HG02840 (cell line): ENCODE results near the gene RPL32.
"Not testable (repeated sequence)": the region's sequence is repeated elsewhere in the genome, so short reads cannot be mapped to it uniquely, and the experiment has no call there.

Source experiments
- ATAC-seq: cut with Tn5 transposase; IDR thresholded peaks from one replicate; pipeline ENCODE4 v1.9.1; 2021; ENCODE audit warnings: mild to moderate bottlenecking, moderate library complexity, moderate number of reproducible peaks; ENCODE audit not compliant: unreplicated experiment, low FRiP score

Gene RPL32

GRCh38 chr3:12868039-12869034 is 27.0 kb upstream of the RPL32 start:
- ATAC-seq, result no peak

DNA sequence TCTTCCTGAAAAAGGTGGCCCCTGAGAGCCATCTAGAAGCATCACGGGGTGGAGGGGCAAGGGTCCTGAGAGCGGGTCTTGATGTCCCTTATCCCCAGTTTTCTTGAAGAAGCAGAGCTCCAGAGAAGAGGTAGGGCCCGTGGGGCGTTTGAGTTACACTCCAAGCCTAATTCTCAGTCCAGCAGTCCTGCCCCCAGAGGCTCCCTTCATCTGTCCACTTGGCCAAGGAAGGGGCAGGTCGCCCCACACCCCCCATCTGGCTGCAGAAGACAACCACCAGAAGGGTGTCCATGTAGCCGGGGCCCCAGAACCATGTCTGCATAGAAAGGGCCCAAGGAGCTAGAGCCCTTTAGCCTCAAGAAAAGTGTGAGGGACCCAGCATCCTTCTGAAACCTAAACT is 25.5 kb upstream of the RPL32 start:
- no peak for ATAC-seq

GRCh38 chr3:12865271-12865670 is 23.9 kb upstream of the RPL32 start:
- no peak for ATAC-seq

GRCh38 chr3:12862387-12862786 is 21.0 kb upstream of the RPL32 start:
- ATAC-seq, result no peak

GRCh38 chr3:12861611-12862010 is 20.2 kb upstream of the RPL32 start:
- ATAC-seq, result no peak

DNA sequence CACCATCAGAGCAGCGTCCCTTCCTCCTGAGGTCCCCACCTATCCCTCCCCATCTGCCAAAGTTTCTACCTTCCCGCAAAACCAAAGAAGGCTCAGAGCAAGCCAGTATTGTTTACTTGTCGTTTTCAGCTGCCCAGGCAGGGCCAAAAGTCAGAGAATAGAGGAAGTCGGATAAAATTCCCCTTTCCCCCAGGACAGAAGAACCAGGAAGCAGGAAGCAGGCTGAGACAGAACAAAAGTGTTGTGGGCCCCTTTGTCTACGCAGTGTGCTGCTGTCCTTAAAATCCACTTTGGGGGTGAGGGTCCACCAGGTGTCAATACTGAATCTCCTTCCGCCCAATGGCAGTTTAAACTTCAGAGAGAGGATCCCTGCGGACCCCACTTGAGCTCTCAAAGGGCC is 18.5 kb upstream of the RPL32 start:
- no peak for ATAC-seq

DNA sequence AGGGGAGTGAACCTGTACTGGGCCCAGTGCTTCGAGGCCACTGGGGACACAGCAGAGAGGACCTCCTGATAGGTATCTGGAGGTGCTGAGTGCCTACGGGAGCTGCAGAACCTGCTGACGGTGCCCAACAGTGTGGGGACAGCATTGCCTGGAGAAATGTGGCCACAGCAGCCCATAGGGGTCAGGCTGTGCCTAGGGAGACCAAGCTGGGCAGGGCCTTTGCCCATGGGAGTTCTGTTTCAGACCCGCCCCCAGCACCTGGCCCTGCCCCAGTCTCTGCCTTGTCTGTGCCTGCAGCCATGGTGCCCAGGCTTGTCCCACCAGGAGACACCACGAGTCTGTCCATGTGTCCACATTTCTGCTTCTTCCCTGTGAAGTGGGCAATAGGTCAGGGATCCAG is 15.3 kb upstream of the RPL32 start:
- no peak for ATAC-seq

- no peak for ATAC-seq
Observed at GRCh38 chr3:12854565-12854964, 13.2 kb upstream of the RPL32 start.

- ATAC-seq, result not testable (repeated sequence)
Observed at GRCh38 chr3:12853847-12854246, 12.5 kb upstream of the RPL32 start.

GRCh38 chr3:12852201-12852600 is 10.8 kb upstream of the RPL32 start:
- no peak for ATAC-seq

GRCh38 chr3:12845811-12846210 is 4.4 kb upstream of the RPL32 start:
- ATAC-seq, result no peak

DNA sequence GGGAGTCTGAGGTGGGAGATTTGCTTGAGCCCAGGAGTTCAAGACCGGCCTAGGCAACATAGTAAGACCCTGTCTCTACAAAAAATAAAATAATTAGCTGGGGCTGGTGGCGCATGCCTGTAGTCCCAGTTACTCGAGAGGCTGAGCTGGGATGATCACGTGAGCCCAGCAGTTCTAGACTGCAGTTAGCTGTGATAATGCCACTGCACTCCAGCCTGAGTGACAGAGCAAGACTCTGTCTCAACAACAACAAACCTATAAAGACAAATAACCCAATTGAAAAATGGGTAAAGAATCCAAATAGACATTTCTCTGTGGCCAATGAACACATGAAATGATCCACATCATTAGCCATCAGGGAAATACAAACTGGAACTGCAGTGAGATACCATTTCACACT is 1.1 kb upstream of the RPL32 start:
- no peak for ATAC-seq

GRCh38 chr3:12841970-12842328 is 584 bp upstream of the RPL32 start:
- ATAC-seq, result no peak

DNA sequence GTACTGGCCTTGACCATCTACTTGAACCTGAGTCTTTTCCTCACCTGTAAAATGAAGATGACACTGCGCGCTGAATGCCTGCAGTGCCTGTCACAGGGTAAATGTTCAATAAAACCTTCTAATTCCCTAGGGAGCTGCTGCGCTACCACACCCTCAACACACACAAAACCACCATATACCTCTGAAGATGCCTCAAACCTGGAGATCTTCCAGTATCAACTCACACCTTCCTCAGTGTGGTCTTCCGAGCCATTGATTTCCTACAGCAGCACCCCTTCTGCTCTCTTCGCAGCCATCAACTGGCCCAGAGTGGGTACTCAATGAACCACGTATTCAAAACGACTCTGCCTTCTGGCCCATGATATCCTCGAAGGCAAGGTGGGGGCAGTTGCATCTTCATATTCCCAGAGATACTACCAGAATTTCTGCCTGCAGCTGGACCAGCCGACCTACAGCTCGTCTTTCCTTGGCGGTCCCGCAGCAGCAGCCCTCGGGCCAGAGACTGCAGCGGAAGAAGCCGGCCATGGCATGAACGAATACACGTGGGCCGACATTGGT is 695 bp downstream of the RPL32 start:
- ATAC-seq, result peak; percentile 21

GRCh38 chr3:12840148-12840547 is 1.2 kb downstream of the RPL32 start:
- ATAC-seq, result not testable (repeated sequence)

DNA sequence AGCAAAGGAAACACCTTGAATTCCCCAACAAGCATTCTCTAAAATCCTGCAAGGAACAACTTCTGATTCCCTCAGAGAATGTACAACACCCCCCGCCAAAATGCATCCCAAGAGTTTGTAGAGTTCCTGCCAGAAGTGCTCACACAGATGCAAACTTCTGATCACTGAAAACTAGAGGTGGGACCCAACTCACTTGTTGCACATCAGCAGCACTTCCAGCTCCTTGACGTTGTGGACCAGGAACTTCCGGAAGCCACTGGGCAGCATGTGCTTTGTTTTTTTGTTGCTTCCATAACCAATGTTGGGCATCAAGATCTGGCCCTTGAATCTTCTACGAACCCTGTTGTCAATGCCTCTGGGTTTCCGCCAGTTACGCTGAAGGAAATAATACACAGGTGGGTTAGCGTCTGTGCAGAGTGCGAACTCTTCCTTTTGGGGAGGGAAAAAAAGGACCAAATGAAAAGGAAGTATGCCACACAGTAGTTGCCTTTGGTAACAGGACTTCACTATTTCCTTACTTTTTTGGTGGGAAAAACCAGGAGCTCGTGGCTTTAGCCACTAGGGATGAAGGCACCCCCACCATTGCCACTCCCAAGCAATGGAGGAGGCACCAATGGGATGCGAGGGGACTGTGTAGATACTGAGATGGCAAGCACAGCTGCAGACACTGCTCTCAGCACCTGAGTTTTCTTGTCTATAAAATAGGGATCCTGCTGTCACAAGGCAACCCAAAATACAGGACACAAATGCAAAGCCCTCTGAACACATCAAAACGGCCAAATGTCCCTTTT is 2.0 kb downstream of the RPL32 start:
- no peak for ATAC-seq

DNA sequence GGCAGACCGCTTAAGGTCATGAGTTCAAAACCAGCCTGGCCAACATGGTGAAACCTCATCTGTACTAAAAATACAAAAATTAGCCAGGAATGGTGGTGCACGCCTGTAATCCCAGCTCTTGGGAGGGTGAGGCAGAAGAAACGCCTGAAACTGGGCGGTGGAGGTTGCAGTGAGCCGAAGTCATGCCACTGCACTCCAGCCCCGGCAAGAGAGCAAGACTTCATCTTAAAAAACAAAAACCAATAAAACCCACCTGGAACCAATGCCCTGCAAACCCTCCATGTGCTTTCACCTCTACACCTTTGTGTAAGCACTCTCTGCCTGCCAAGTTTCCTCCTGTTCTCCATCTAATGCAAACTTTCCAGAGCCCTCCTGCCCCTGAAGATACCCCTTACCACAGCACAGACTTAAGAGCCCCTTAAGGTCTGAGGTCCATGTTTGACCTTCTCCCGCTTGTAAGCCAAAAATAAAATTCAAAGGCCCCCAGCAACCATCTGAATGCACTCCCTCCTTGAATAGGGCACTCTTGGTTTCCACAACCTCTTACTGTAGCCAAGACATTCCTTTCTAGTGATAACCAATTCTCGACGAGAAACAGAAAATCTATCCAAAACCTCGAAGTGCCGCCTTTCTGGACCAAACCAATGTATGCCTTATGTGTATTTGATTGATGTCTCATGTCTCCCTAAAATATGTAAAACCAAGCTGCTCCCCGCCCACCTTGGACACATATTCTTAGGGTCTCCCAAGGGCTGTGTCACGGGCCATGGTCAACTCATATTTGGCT is 3.0 kb downstream of the RPL32 start:
- ATAC-seq, result no peak

- no peak for ATAC-seq
Observed at GRCh38 chr3:12837295-12837986, 3.9 kb downstream of the RPL32 start.

DNA sequence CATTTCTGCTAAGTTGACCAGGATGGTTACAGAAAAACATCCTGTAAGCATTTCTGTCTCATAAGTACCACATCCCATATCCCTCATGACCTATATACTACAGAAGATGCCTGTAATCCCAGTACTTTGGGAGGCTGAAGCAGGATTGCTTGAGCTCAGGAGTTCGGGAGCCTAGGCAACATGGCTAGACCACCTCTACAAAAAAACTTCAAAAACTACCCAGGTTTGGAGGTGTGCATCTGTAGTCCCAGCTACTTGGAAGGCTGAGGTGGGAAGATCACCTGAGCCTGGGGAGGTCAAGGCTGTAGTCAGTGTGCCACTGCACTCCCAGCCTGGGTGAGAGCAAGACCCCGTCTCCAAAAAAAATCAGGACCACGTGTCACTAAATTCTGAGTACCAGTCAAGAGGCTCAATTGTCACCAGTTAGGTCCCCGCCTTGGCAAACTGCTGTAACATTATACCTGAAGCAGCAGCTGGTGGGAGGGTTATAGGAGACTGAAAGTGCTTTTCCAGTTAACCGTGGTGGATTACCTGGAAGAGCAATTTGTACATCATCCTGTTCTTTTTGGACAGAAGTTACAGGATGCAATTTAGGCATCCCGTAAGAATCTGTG is 6.2 kb downstream of the RPL32 start:
- no peak for ATAC-seq
